H1 (cell line): Measurements from ENCODE around the gene KLC4. TPM values are rescaled to one million over a fixed set of nuclear protein-coding genes. Genes with fewer than 3 reads are reported as not detected.

Source experiments
- CTCF ChIA-PET: fragments of 300-600 bp; sonication (Branson Sonifier 250); formaldehyde crosslinking; loops from one replicate; lab custom pipeline; 2021; ENCODE audit not compliant: partially characterized antibody; lab: Charles Lee
- POLR2A ChIA-PET: fragments of 300-600 bp; sonication (Branson Sonifier 250); formaldehyde crosslinking; loops from one replicate; lab custom pipeline; 2021; ENCODE audit warnings: inconsistent platforms; ENCODE audit not compliant: partially characterized antibody; lab: Charles Lee
- DNase-seq, 2 experiments: peaks; one replicate each; pipeline versions ENCODE4 v3.0.0 to v3.0.0-alpha.2; 2010 to 2022; ENCODE audit warnings: low spot score in 2 of 2, low read depth in 1 of 2, mixed read lengths in 1 of 2
- FAIRE-seq: peaks from 2 replicates; lab custom pipeline; 2011; peaks lifted over from hg19 to GRCh38; lab: Jason Lieb, UNC
- H2AFZ ChIP-seq: 2 replicates; pipeline ENCODE4 v1.8.1; 2012; ENCODE audit warnings: low read length, inconsistent platforms
- H2AK5ac ChIP-seq: 2 replicates; pipeline ENCODE4 v1.6.1; 2013; ENCODE audit warnings: low read depth, low read length
- H2BK120ac ChIP-seq: replicated peaks from 2 replicates; pipeline ENCODE3; 2013; ENCODE audit warnings: low read depth, low read length, inconsistent platforms
- H2BK12ac ChIP-seq: 2 replicates; pipeline ENCODE4 v1.6.1; 2013; ENCODE audit warnings: low read depth, low read length
- H2BK15ac ChIP-seq: 2 replicates; pipeline ENCODE4 v1.6.1; 2013; ENCODE audit warnings: low read length
- H2BK20ac ChIP-seq: 2 replicates; pipeline ENCODE4 v1.6.1; 2013; ENCODE audit warnings: low read length
- H2BK5ac ChIP-seq: 2 replicates; pipeline ENCODE4 v1.6.1; 2013; ENCODE audit warnings: low read depth, low read length
- H3K14ac ChIP-seq: 2 replicates; pipeline ENCODE4 v1.6.1; 2013; ENCODE audit warnings: inconsistent platforms; ENCODE audit not compliant: insufficient read length
- H3K18ac ChIP-seq: 2 replicates; pipeline ENCODE4 v1.6.1; 2013; ENCODE audit warnings: low read length; ENCODE audit errors: extremely low read depth
- H3K23ac ChIP-seq: 2 replicates; pipeline ENCODE4 v1.6.1; 2013; ENCODE audit warnings: inconsistent platforms; ENCODE audit not compliant: insufficient read length
- H3K23me2 ChIP-seq: 2 replicates; pipeline ENCODE4 v1.6.1; 2013; ENCODE audit warnings: low read depth, low read length
- H3K27ac ChIP-seq: 2 replicates; pipeline ENCODE4 v1.6.1; 2011; ENCODE audit warnings: low read depth, low read length, inconsistent platforms
- H3K27me3 ChIP-seq, 4 experiments: replicated peaks in 1 of 4; 1 replicate in 1 of 4; 2 replicates in 3 of 4; pipeline versions ENCODE4 v1.6.1 to v1.8.1; 2011 to 2013; ENCODE audit warnings: low read length in 3 of 4, mild to moderate bottlenecking in 3 of 4, inconsistent platforms in 2 of 4, mixed read lengths in 2 of 4, moderate library complexity in 1 of 4; ENCODE audit not compliant: control insufficient read depth in 3 of 4, insufficient read depth in 3 of 4; ENCODE audit errors: extremely low read depth in 1 of 4
- H3K36me3 ChIP-seq, 4 experiments: 2 replicates each; pipeline versions ENCODE4 v1.6.1 to v1.8.1; 2011 to 2013; ENCODE audit warnings: mild to moderate bottlenecking in 4 of 4, low read length in 3 of 4, moderate library complexity in 2 of 4, control low read depth in 1 of 4, inconsistent platforms in 1 of 4; ENCODE audit not compliant: insufficient read depth in 4 of 4, control insufficient read depth in 2 of 4
- H3K4ac ChIP-seq: replicated peaks from 2 replicates; pipeline ENCODE3; 2013; ENCODE audit warnings: low read length, low read depth, mixed read lengths, inconsistent platforms; ENCODE audit not compliant: insufficient read length
- H3K4me1 ChIP-seq, 4 experiments: replicated peaks in 1 of 4; 1 replicate in 1 of 4; 2 replicates in 3 of 4; pipeline versions ENCODE4 v1.6.1 to v1.8.1; 2011 to 2013; ENCODE audit warnings: low read length in 3 of 4, inconsistent platforms in 2 of 4, mixed read lengths in 1 of 4; ENCODE audit not compliant: insufficient read depth in 4 of 4, control insufficient read depth in 3 of 4
- H3K4me2 ChIP-seq, 2 experiments: 2 replicates each; pipeline versions ENCODE4 v1.6.1 to v1.8.1; 2011 to 2013; ENCODE audit warnings: low read depth in 2 of 2, low read length in 2 of 2, control low read depth in 1 of 2, inconsistent platforms in 1 of 2, mild to moderate bottlenecking in 1 of 2; ENCODE audit not compliant: insufficient read depth in 1 of 2
- H3K4me3 ChIP-seq, 4 experiments: fragments of 200-600, 300-600 bp in 1 of 4; sonication (generic), shearing (Covaris generic), sonication (Bioruptor Twin) in 1 of 4; 2 replicates each; pipeline versions ENCODE4 v1.5.1 to v1.8.1; 2011 to 2016; ENCODE audit warnings: low read length in 4 of 4, low read depth in 3 of 4, control low read depth in 2 of 4, inconsistent platforms in 2 of 4, mild to moderate bottlenecking in 2 of 4, mixed read lengths in 1 of 4, moderate library complexity in 1 of 4; ENCODE audit not compliant: insufficient read depth in 2 of 4; ENCODE audit errors: extremely low read depth in 1 of 4
- H3K56ac ChIP-seq: replicated peaks from 2 replicates; pipeline ENCODE3; 2013; ENCODE audit warnings: low read depth, mild to moderate bottlenecking, mixed read lengths, low read length, inconsistent platforms; ENCODE audit not compliant: insufficient read length
- H3K79me1 ChIP-seq: 2 replicates; pipeline ENCODE4 v1.6.1; 2013; ENCODE audit warnings: low read depth, low read length, control low read depth
- H3K79me2 ChIP-seq, 2 experiments: 2 replicates each; pipeline versions ENCODE4 v1.6.1 to v1.8.1; 2012 to 2013; ENCODE audit warnings: low read length in 2 of 2, mild to moderate bottlenecking in 2 of 2, inconsistent platforms in 1 of 2; ENCODE audit not compliant: insufficient read depth in 2 of 2, control insufficient read depth in 1 of 2
- H3K9ac ChIP-seq, 4 experiments: replicated peaks in 1 of 4; 1 replicate in 1 of 4; 2 replicates in 3 of 4; pipeline versions ENCODE4 v1.6.1 to v1.8.1; 2011 to 2013; ENCODE audit warnings: low read depth in 3 of 4, low read length in 3 of 4, control low read depth in 2 of 4, mild to moderate bottlenecking in 2 of 4, moderate library complexity in 2 of 4, inconsistent platforms in 1 of 4; ENCODE audit errors: extremely low read depth in 1 of 4
- H3K9me3 ChIP-seq, 2 experiments: 2 replicates each; pipeline versions ENCODE4 v1.6.1 to v1.8.1; 2012 to 2013; ENCODE audit warnings: mild to moderate bottlenecking in 2 of 2, moderate library complexity in 2 of 2, control low read depth in 1 of 2, inconsistent platforms in 1 of 2, low read depth in 1 of 2, low read length in 1 of 2, mixed read lengths in 1 of 2; ENCODE audit not compliant: insufficient read depth in 2 of 2
- H4K20me1 ChIP-seq, 2 experiments: replicated peaks in 1 of 2; 2 replicates each; pipeline versions ENCODE3 to v1.8.1; 2011 to 2013; ENCODE audit warnings: inconsistent platforms in 2 of 2, low read length in 2 of 2, mild to moderate bottlenecking in 1 of 2; ENCODE audit not compliant: insufficient read depth in 2 of 2, control insufficient read depth in 1 of 2
- H4K5ac ChIP-seq: 2 replicates; pipeline ENCODE4 v1.6.1; 2013; ENCODE audit warnings: low read length, low read depth, mixed read lengths, inconsistent platforms; ENCODE audit not compliant: insufficient read length
- H4K8ac ChIP-seq: 2 replicates; pipeline ENCODE4 v1.8.0; 2013; ENCODE audit warnings: mild to moderate bottlenecking, moderate library complexity, low read length, inconsistent platforms; ENCODE audit not compliant: insufficient read depth; ENCODE audit errors: extremely low read depth
- H4K91ac ChIP-seq: replicated peaks from 2 replicates; pipeline ENCODE3; 2013; ENCODE audit warnings: low read length, mixed read lengths, inconsistent platforms; ENCODE audit not compliant: insufficient read length
- ASH2L ChIP-seq: fragments of 200-600, 300-600 bp; sonication (generic); IDR thresholded peaks from one replicate; pipeline ENCODE4 v1.7.1; 2017; ENCODE audit warnings: low read length
- ATF3 ChIP-seq: IDR thresholded peaks from 2 replicates; pipeline ENCODE4 v1.6.1; 2011; ENCODE audit warnings: low read depth, mild to moderate bottlenecking, low read length; ENCODE audit not compliant: insufficient read depth
- CREB1 ChIP-seq: IDR thresholded peaks from 2 replicates; pipeline ENCODE4 v1.6.1; 2012; ENCODE audit warnings: inconsistent platforms
- EGR1 ChIP-seq: IDR thresholded peaks from 2 replicates; pipeline ENCODE4 v1.6.1; 2011; ENCODE audit warnings: low read depth, low read length, borderline replicate concordance
- FOSL1 ChIP-seq: IDR thresholded peaks from 2 replicates; pipeline ENCODE4 v1.6.1; 2011; ENCODE audit warnings: mild to moderate bottlenecking, low read depth, low read length, moderate library complexity; ENCODE audit not compliant: insufficient read depth
- MAX ChIP-seq: IDR thresholded peaks from 2 replicates; pipeline ENCODE4 v1.6.1; 2012; ENCODE audit warnings: inconsistent platforms
- NRF1 ChIP-seq: IDR thresholded peaks from 2 replicates; pipeline ENCODE4 v1.6.1; 2011; ENCODE audit warnings: mild to moderate bottlenecking, low read depth, low read length, improper control_type of control experiment
- POLR2A ChIP-seq, 2 experiments: IDR thresholded peaks; 1 replicate in 1 of 2; 2 replicates in 1 of 2; pipeline ENCODE4 v1.6.1; 2011; ENCODE audit warnings: low read depth in 2 of 2, low read length in 2 of 2, mild to moderate bottlenecking in 2 of 2; ENCODE audit errors: control extremely low read depth in 1 of 2
- POLR2AphosphoS5 ChIP-seq: IDR thresholded peaks from 2 replicates; pipeline ENCODE4 v1.6.1; 2011; ENCODE audit warnings: low read depth, low read length
- RAD21 ChIP-seq, 2 experiments: IDR thresholded peaks in 1 of 2; conservative IDR thresholded peaks in 1 of 2; 2 replicates each; pipeline ENCODE4 v1.6.1; 2011; ENCODE audit warnings: low read depth in 2 of 2, low read length in 2 of 2, improper control_type of control experiment in 1 of 2, inconsistent platforms in 1 of 2, mild to moderate bottlenecking in 1 of 2, moderate library complexity in 1 of 2
- TEAD4 ChIP-seq: IDR thresholded peaks from 2 replicates; pipeline ENCODE4 v1.6.1; 2012; ENCODE audit warnings: low read depth, low read length, inconsistent platforms, mixed read lengths
- WGBS, 2 experiments: shearing (Covaris generic) in 1 of 2; methylation state at CpG; one replicate each; pipeline versions ENCODE4 v1.1.6 to v1.1.7; 2013 to 2015; ENCODE audit warnings: low lambda C conversion rate in 2 of 2, mixed read lengths in 2 of 2, inconsistent platforms in 1 of 2, low coverage in 1 of 2, missing lambda C conversion rate in 1 of 2; ENCODE audit not compliant: insufficient replicate concordance in 2 of 2, insufficient coverage in 1 of 2, insufficient read length in 1 of 2; ENCODE audit errors: extremely low coverage in 1 of 2, missing lambda C conversion rate in 1 of 2; 5-methylcytosine and 5-hydroxymethylcytosine counted together
- polyA plus RNA-seq, 7 experiments: library from polyadenylated mRNA; depleted of rRNA in 3 of 7; stranded (reverse) in 5 of 7; unstranded in 2 of 7; fragments of >200 nt in 5 of 7; fragments of 200-250 nt in 2 of 7; gene quantifications; 1 replicate in 5 of 7; 2 replicates in 1 of 7; 4 replicates in 1 of 7; pipeline versions ENCODE4 v1.2.1 to v1.2.3, GENCODE V29; 2011 to 2013; ENCODE audit warnings: missing spikeins in 2 of 7, mixed read lengths in 2 of 7
- total RNA-seq: library from RNA; stranded (reverse); fragmentation: NEBNext Ultra II Directional; extraction: Animal tissue kit (Norgen Biotek cat#: 25700); gene quantifications from 2 replicates; pipeline ENCODE4 v1.2.1, GENCODE V29; 2021

The KLC4 gene
- total and polyA plus RNA-seq, 2 of the 8 experiments (the other 6 are each of a cell fraction or from before 2014, with no cell fraction given): 15.7 to 28.5 TPM

GRCh38 chr6:43013843-43014433, 45.5 kb upstream of the KLC4 start, which contains the start of the genes KLHDC3 and MEA1:
TSS of gene KLHDC3 (plus strand) at chr6:43014249. CDS start at chr6:43017193, 2,944 bp downstream.
TSS of gene MEA1 (minus strand) at chr6:43013946. CDS start at chr6:43013813, 133 bp downstream.
- peak within 1 kb of the TSS; percentile 91 for H2BK5ac ChIP-seq
- peak within 1 kb of the TSS; percentile 63 to 81 (median 72) for H3K9ac ChIP-seq
- H3K36me3 ChIP-seq: peaks cover 17 to 46% (median 39%) of the 10 kb centered on the region in 4 experiments
- no peak within 1 kb of the TSS; the same call in 1 of the 2 replicates for H2AFZ ChIP-seq
- peak within 1 kb of the TSS; percentile 84 for H2AK5ac ChIP-seq
- H4K5ac ChIP-seq: peak within 1 kb of the TSS; percentile 82
- no peaks in the 10 kb centered on the region for H3K9me3 ChIP-seq
- H3K79me2 ChIP-seq: peaks cover 3 to 45% of the 10 kb centered on the region in 2 experiments; a peak in 2 of 4 replicates
- WGBS, 2 experiments: 0% methylated on average over 29 of the region's 51 CpGs; no CpG with 5 or more reads in 1 of the 2 experiments
- peak within 1 kb of the TSS; percentile 75; the same call in 1 of the 2 replicates for H2BK15ac ChIP-seq
- DNase-seq: peak; percentile 99 to 100
- peak within 1 kb of the TSS; percentile 74 for H4K8ac ChIP-seq
- peak within 1 kb of the TSS; percentile 90 to 95 for H3K4me2 ChIP-seq
- H2BK120ac ChIP-seq: no peak within 1 kb of the TSS
- H3K79me1 ChIP-seq: peaks cover 8% of the 10 kb centered on the region
- no peak within 1 kb of the TSS for H2BK20ac ChIP-seq
- H4K20me1 ChIP-seq: peaks cover 0 to 9% of the 10 kb centered on the region in 2 experiments
- H3K23ac ChIP-seq: no peak within 1 kb of the TSS
- peak; percentile 92 for FAIRE-seq
- peak within 1 kb of the TSS; percentile 17 for H3K4ac ChIP-seq
- peaks cover 0 to 9% (median 4%) of the 10 kb centered on the region in 4 experiments; a peak in 6 of 7 replicates for H3K4me1 ChIP-seq
- H3K18ac ChIP-seq: peak within 1 kb of the TSS; percentile 75
- H3K4me3 ChIP-seq: peak within 1 kb of the TSS; percentile 85 to 99 (median 88)
- H3K56ac ChIP-seq: peak within 1 kb of the TSS; percentile 75
- POLR2A ChIA-PET: interaction anchor here (0.6 to 27.9 kb wide), 18 partner anchors 8 to 162 kb away, joined by 3 to 584 read pairs (median 6); partner anchors contain the start of genes CNPY3, CUL7, KLC4 and MRPL2
- peak within 1 kb of the TSS; percentile 36 for H4K91ac ChIP-seq
- no peaks in the 10 kb centered on the region for H3K27me3 ChIP-seq
- H3K27ac ChIP-seq: peak within 1 kb of the TSS; percentile 54
- peak within 1 kb of the TSS; percentile 53; the same call in 1 of the 2 replicates for H2BK12ac ChIP-seq
- no peak within 1 kb of the TSS for H3K14ac ChIP-seq
- CTCF ChIA-PET: interaction anchor here (0.6 to 2.2 kb wide), 13 partner anchors 19 to 529 kb away, joined by 3 to 9 read pairs (median 3); partner anchors contain the start of genes GNMT and PTK7
- H3K23me2 ChIP-seq: peaks cover 7% of the 10 kb centered on the region
- peak; percentile 46; the same call in 1 of the 2 replicates for TF ChIP-seq TEAD4
- no peak for TF ChIP-seq POLR2AphosphoS5
- TF ChIP-seq EGR1: peak; percentile 79
- TF ChIP-seq RAD21 (IDR thresholded peaks at IDR 0.05 in 1 of 2, conservative IDR thresholded peaks at IDR 0.05 in 1 of 2; ENCODE audit: low read depth in 2 of 2, low read length in 2 of 2): peak in 1 of 2 experiments; percentile 12; a peak in 1 of 4 replicates
- TF ChIP-seq ATF3: 0 out of 2 replicates have a peak, but pooled peaks have one; percentile 40
- peak; percentile 45 for TF ChIP-seq NRF1
- TF ChIP-seq CREB1: peak; percentile 87
- TF ChIP-seq FOSL1: no peak
- TF ChIP-seq POLR2A (IDR thresholded peaks at IDR 0.05; ENCODE audit: control extremely low read depth in 1 of 2, low read depth in 2 of 2, low read length in 2 of 2): no peak
- peak; percentile 97 for TF ChIP-seq ASH2L
- TF ChIP-seq MAX: peak; percentile 99
